Measurements from ENCODE around the gene DAZL.

The DAZL gene

GRCh38 chr3:16538507-16538906, 66.7 kb downstream of the DAZL start:
- DNase-seq, result no peak

GRCh38 chr3:16536996-16537395, 68.2 kb downstream of the DAZL start:
- no peak for DNase-seq

Data from NCI-H2227 treated with DMSO at 0.1 percent for 48 hours (cell line).